ENCODE results near the gene RAP1GAP2.
"Not testable (repeated sequence)": the region's sequence is repeated elsewhere in the genome, so short reads cannot be mapped to it uniquely, and the experiment has no call there.

Gene RAP1GAP2

GRCh38 chr17:2878751-2879254 is 82.6 kb downstream of the RAP1GAP2 start:
- TF ChIP-seq, protein P1, sequence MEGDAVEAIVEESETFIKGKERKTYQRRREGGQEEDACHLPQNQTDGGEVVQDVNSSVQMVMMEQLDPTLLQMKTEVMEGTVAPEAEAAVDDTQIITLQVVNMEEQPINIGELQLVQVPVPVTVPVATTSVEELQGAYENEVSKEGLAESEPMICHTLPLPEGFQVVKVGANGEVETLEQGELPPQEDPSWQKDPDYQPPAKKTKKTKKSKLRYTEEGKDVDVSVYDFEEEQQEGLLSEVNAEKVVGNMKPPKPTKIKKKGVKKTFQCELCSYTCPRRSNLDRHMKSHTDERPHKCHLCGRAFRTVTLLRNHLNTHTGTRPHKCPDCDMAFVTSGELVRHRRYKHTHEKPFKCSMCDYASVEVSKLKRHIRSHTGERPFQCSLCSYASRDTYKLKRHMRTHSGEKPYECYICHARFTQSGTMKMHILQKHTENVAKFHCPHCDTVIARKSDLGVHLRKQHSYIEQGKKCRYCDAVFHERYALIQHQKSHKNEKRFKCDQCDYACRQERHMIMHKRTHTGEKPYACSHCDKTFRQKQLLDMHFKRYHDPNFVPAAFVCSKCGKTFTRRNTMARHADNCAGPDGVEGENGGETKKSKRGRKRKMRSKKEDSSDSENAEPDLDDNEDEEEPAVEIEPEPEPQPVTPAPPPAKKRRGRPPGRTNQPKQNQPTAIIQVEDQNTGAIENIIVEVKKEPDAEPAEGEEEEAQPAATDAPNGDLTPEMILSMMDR (conservative IDR thresholded peaks at IDR 0.05), result no peak
- H3K27ac ChIP-seq, result no peak overlapping the region

DNA sequence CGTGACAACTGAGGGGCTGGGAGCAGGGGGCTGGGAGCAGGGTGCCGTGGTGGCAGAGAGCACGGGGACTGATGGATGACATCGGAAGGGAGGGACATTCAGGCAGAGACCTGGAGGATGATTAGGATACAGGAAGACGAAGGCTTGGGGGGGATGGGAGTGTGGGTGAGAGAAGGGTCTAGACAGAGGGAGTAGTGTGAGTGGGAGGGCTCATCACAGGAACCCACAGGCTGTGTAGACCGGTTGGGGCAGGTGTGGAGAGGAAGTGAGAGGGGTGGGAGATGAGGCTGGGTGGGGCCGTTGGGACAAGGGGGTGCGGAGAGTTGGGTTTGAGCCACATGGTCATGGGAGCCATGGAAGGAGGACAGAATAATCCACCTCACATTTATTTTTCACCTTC is 83.8 kb downstream of the RAP1GAP2 start:
- H3K27ac ChIP-seq, result no peak overlapping the region
- TF ChIP-seq, protein P1 (conservative IDR thresholded peaks at IDR 0.05), result no peak

DNA sequence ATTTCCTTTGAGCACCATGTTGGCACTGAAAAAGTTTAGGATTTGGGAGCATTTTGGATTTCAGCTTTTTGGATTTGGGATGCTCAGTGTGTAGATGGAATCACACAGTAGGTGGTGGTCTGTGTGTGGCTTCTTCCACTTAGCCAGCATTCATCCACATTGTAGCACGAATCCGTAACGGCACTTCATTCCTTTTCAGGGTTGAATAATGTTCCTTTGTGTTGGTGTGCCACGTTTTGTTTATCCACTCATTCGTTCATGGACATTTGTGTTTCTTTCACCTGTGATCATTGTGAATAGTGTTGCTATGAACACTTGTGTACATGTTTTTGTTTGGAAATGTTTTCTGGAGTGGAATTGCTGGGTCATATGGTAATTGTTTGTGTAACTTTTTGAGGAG is 85.1 kb downstream of the RAP1GAP2 start:
- H3K27ac ChIP-seq, result no peak overlapping the region
- TF ChIP-seq, protein P1 (conservative IDR thresholded peaks at IDR 0.05), result no peak

DNA sequence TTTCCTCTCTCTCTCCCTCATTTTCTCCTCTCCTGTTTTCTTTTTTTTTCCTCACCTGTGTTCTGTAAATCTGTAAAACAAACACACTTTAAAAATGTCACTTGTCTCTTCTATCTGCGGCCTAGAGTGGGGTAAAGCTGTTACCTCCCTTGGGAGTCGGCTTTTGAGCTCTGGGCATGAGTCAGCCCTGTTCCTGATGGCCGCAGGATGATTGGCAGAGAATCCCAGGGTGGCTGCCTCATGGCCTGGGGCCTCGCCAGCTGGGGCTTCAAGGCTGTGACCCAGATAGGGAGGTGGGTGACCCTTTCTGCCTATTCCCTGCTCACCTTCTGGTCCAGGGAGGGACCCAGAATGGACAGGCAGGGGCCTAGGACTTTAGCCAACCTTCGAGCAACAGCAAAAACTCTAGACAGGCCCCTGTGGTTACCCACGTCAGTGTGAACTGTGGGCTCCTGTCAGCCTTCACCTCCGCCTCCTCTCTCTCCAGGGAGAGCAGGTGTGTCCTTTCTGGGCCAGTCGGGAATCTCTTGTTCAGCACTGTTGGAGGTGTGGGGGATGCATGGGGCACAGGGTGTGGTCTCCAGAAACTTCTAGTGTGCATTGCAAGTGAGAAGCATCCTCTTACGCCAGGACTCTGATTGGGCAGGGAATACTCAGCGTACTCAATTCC is 87.4 kb downstream of the RAP1GAP2 start:
- no peak overlapping the region for H3K27ac ChIP-seq
- TF ChIP-seq, protein P1 (conservative IDR thresholded peaks at IDR 0.05), result no peak

DNA sequence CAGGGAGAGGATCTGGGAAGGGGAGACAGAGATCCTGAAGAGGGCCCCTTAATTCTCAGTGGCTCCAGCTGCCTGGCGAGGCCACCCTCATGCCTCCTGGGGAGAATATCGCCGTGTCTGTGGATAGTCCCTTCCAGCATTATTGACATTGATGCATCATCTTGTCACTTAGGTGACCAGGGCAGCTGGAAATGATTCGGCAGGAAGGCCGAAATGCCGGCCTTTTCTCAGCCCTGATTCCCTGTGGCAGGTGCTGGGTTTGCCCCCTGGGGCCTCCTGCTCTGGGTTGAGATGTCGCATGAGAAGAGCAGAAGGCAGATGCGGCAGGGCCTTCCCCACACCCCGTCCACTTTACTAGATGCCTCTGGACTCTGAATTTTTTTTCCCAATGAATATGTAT is 89.5 kb downstream of the RAP1GAP2 start:
- TF ChIP-seq, protein P1 (conservative IDR thresholded peaks at IDR 0.05), result no peak
- no peak overlapping the region for H3K27ac ChIP-seq

- no peak overlapping the region for H3K27ac ChIP-seq
- TF ChIP-seq, protein P1 (conservative IDR thresholded peaks at IDR 0.05), result no peak
These were observed 92.1 kb downstream of the RAP1GAP2 start for GRCh38 chr17:2888326-2888725.

DNA sequence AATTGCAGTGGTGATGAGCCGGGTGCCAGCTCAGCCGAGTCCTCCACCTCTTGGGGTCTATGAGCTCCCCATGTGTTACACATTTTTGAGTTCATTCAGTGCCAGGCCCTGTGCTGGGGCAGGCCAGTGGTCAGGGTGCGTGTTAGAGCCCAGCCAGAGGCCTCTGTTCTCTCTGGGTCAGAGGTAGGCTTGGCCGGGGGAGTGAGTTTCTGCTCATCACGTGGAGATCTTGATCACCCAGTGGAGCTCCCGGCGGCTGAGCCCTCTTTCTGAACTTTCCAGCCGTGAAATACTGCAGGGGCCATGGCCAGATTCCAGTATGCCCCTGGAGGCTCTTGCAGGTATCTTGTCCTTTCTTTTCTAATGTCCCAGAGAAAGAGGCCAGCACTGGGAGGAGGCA is 93.0 kb downstream of the RAP1GAP2 start:
- H3K27ac ChIP-seq, result no peak overlapping the region
- TF ChIP-seq, protein P1 (conservative IDR thresholded peaks at IDR 0.05), result no peak

GRCh38 chr17:2890778-2891177 is 94.5 kb downstream of the RAP1GAP2 start:
- not testable (repeated sequence) for H3K27ac ChIP-seq

All from VCaP (cell line).